Osteoblast (primary cell): ENCODE data around the gene MPP1. TPM values are rescaled to one million over a fixed set of nuclear protein-coding genes. Genes with fewer than 3 reads are reported as not detected.
A peak's percentile ranks its signal among the peaks of the same experiment; 100 is the strongest.

Experiments
- DNase-seq: peaks from one replicate; pipeline ENCODE4 v3.0.0; 2011; ENCODE audit warnings: low spot score, mixed read lengths; ENCODE audit not compliant: insufficient read length; ENCODE audit errors: missing footprints
- H2AFZ ChIP-seq: 2 replicates; pipeline ENCODE4 v1.6.0; 2011; ENCODE audit warnings: mild to moderate bottlenecking, low read length
- H3K27ac ChIP-seq: 2 replicates; pipeline ENCODE4 v1.5.1; 2011; ENCODE audit warnings: mild to moderate bottlenecking, low read depth, low read length, moderate library complexity
- H3K27me3 ChIP-seq: 2 replicates; pipeline ENCODE4 v1.6.0; 2012; ENCODE audit warnings: mild to moderate bottlenecking, control low read depth, inconsistent platforms, low read length, moderate library complexity; ENCODE audit not compliant: insufficient read depth
- H3K36me3 ChIP-seq: 2 replicates; pipeline ENCODE4 v1.5.1; 2011; ENCODE audit warnings: mild to moderate bottlenecking, low read length, control low read depth, moderate library complexity; ENCODE audit not compliant: insufficient read depth
- H3K4me1 ChIP-seq: 2 replicates; pipeline ENCODE4 v1.5.1; 2011; ENCODE audit warnings: mild to moderate bottlenecking, low read length, control low read depth, moderate library complexity; ENCODE audit not compliant: insufficient read depth
- H3K4me2 ChIP-seq: 2 replicates; pipeline ENCODE4 v1.6.0; 2011; ENCODE audit warnings: mild to moderate bottlenecking, low read length; ENCODE audit not compliant: insufficient read depth
- H3K4me3 ChIP-seq: fragments of 200-600 bp; sonication (generic); 3 replicates; pipeline ENCODE4 v1.5.1; 2012; ENCODE audit warnings: mild to moderate bottlenecking, low read length, inconsistent platforms; ENCODE audit not compliant: insufficient read depth
- H3K79me2 ChIP-seq: 2 replicates; pipeline ENCODE4 v1.6.0; 2012; ENCODE audit warnings: mild to moderate bottlenecking, low read length, control low read depth, inconsistent platforms; ENCODE audit not compliant: insufficient read depth
- H3K9me3 ChIP-seq: 2 replicates; pipeline ENCODE4 v1.5.1; 2011; ENCODE audit warnings: low read depth, low read length, control low read depth
- H4K20me1 ChIP-seq: 2 replicates; pipeline ENCODE4 v1.6.0; 2012; ENCODE audit warnings: mild to moderate bottlenecking, low read length, control low read depth; ENCODE audit not compliant: insufficient read depth
- CTCF ChIP-seq: IDR thresholded peaks from 2 replicates; pipeline ENCODE4 v1.5.1; 2011; ENCODE audit warnings: mild to moderate bottlenecking, low read depth, low read length, moderate library complexity; ENCODE audit errors: extremely low read depth
- total RNA-seq: library from RNA; depleted of rRNA; stranded (reverse); fragments of >200 nt; gene quantifications from 2 replicates; pipeline ENCODE4 v1.2.3, GENCODE V29; 2012

MPP1 gene
- total RNA-seq, 1 donor = 14.8 TPM

- H3K79me2 ChIP-seq = no peaks in the 10 kb centered on the region
- no peak for TF ChIP-seq CTCF
- DNase-seq = no peak
- H3K4me1 ChIP-seq = peaks cover 67% of the 10 kb centered on the region
- H2AFZ ChIP-seq = peak overlapping the region; percentile 32
- H3K4me2 ChIP-seq = peak overlapping the region; percentile 33
- no peak overlapping the region for H3K4me3 ChIP-seq
- no peaks in the 10 kb centered on the region for H4K20me1 ChIP-seq
- H3K27me3 ChIP-seq = no peaks in the 10 kb centered on the region
- H3K9me3 ChIP-seq = no peaks in the 10 kb centered on the region
- H3K36me3 ChIP-seq = no peaks in the 10 kb centered on the region
- H3K27ac ChIP-seq = peak overlapping the region; percentile 73
Observed at GRCh38 chrX:154734061-154734781, 71.1 kb downstream of the MPP1 start.

DNA sequence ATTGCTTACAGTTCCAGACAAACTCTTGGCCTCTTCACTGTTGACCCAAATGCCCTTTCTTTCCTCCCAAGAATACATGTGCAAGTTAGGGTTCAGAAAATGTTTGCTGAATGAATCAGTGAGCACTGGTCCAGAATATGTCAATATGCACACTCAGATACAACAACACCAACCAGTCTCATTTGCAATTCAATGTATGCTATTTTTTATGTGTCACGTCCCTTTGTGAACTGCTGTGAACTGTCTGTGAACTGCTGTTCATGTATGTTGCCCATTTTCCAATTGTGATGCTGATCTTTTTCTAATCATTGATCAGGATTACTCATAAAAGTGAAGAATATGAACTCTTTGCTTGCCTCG, 72.2 kb downstream of the MPP1 start:
- H3K79me2 ChIP-seq = no peaks in the 10 kb centered on the region
- no peak overlapping the region for H3K4me3 ChIP-seq
- H3K9me3 ChIP-seq = no peaks in the 10 kb centered on the region
- no peaks in the 10 kb centered on the region for H3K36me3 ChIP-seq
- no peak for TF ChIP-seq CTCF
- no peaks in the 10 kb centered on the region for H4K20me1 ChIP-seq
- H3K4me2 ChIP-seq = peak overlapping the region; percentile 33
- H3K27me3 ChIP-seq = no peaks in the 10 kb centered on the region
- no peak overlapping the region for H2AFZ ChIP-seq
- DNase-seq = no peak
- H3K27ac ChIP-seq = peak overlapping the region; percentile 73
- peaks cover 71% of the 10 kb centered on the region for H3K4me1 ChIP-seq

GRCh38 chrX:154732421-154733065, 72.7 kb downstream of the MPP1 start:
- H3K27me3 ChIP-seq = no peaks in the 10 kb centered on the region
- H3K4me3 ChIP-seq = no peak overlapping the region
- no peaks in the 10 kb centered on the region for H4K20me1 ChIP-seq
- H3K9me3 ChIP-seq = no peaks in the 10 kb centered on the region
- H2AFZ ChIP-seq = no peak overlapping the region
- peak overlapping the region; percentile 73 for H3K27ac ChIP-seq
- no peak for TF ChIP-seq CTCF
- H3K4me2 ChIP-seq = peak overlapping the region; percentile 33
- no peaks in the 10 kb centered on the region for H3K79me2 ChIP-seq
- DNase-seq = no peak
- peaks cover 75% of the 10 kb centered on the region for H3K4me1 ChIP-seq
- no peaks in the 10 kb centered on the region for H3K36me3 ChIP-seq

DNA sequence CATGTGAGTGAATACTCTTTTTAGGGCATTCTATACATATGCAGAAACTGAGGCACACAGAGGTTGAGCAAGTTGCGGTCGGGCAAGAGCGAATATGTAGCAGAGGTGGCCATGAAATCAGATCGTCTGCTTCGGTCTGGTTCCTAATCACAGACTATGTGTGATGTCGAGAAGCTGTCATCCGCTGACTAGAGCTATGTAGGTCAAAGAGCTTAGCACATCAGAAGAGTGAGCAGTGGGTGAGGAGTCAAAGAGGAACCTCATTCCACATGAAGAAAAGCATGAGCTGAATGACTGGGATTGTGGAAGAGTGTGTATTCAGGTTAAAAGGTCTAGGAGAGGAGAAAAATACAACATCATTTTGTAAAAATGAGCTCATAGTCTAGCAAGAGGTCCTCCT, 73.4 kb downstream of the MPP1 start:
- Histone ChIP-seq H3K27ac (peak overlapping the region; percentile 73), H4K20me1 (no peaks in the 10 kb centered on the region), H3K4me2 (no peak overlapping the region), H3K9me3 (no peaks in the 10 kb centered on the region), H3K79me2 (no peaks in the 10 kb centered on the region), H3K27me3 (no peaks in the 10 kb centered on the region), H2AFZ (no peak overlapping the region), H3K36me3 (no peaks in the 10 kb centered on the region), H3K4me1 (peaks cover 79% of the 10 kb centered on the region), H3K4me3 (no peak overlapping the region)
- TF ChIP-seq CTCF = no peak
- no peak for DNase-seq
